Esophagus squamous epithelium (tissue), 4 donors: Measurements from ENCODE around the gene RIF1.

Experiments
- CTCF ChIP-seq, 6 experiments: fragments of 450-650 bp in 4 of 6; fragments of 200-600 bp in 2 of 6; sonication (generic) in 2 of 6; IDR thresholded peaks; one replicate each; pipeline ENCODE4 v1.5.1; 2016 to 2019; ENCODE audit warnings: antibody characterized with exemption in 6 of 6, mild to moderate bottlenecking in 4 of 6, moderate library complexity in 4 of 6
- POLR2A ChIP-seq, 4 donors: fragments of 450-650 bp; IDR thresholded peaks; one replicate each; pipeline ENCODE4 v1.6.1; 2017; ENCODE audit warnings: antibody characterized with exemption in 4 of 4, mild to moderate bottlenecking in 4 of 4, moderate library complexity in 3 of 4

GRCh38 chr2:151409601-151410484 is at the start of gene RIF1:
- TF ChIP-seq CTCF (IDR thresholded peaks at IDR 0.05): peak; percentile 40 to 75 (median 67)
- TF ChIP-seq POLR2A (IDR thresholded peaks at IDR 0.05): peak in 2 of 4 donors; percentile 32 to 38
